Activated T-cell treated with anti-CD3 and anti-CD28 coated beads, Interleukin-2, amount 50 U/mL, for 24 hours (primary cell): ENCODE measurements around the gene MAMDC4.
A peak's percentile ranks its signal among the peaks of the same experiment; 100 is the strongest.

Experiments
- DNase-seq: peaks from one replicate; pipeline ENCODE4 v3.0.0-alpha.2; 2020
- H3K27ac Mint-ChIP-seq: 2 replicates; pipeline ENCODE4 v1.8.0; 2020; ENCODE audit warnings: mild to moderate bottlenecking, mixed read lengths
- H3K27me3 Mint-ChIP-seq: 2 replicates; pipeline ENCODE4 v1.8.0; 2020; ENCODE audit warnings: mixed read lengths
- H3K36me3 Mint-ChIP-seq: 2 replicates; pipeline ENCODE4 v1.8.0; 2020; ENCODE audit warnings: low read depth, mixed read lengths
- H3K4me1 Mint-ChIP-seq: 2 replicates; pipeline ENCODE4 v1.8.0; 2020; ENCODE audit warnings: low read depth, mixed read lengths
- H3K4me3 Mint-ChIP-seq: 2 replicates; pipeline ENCODE4 v1.8.0; 2020; ENCODE audit warnings: mild to moderate bottlenecking, moderate library complexity, mixed read lengths
- H3K9me3 Mint-ChIP-seq: 2 replicates; pipeline ENCODE4 v1.8.0; 2020; ENCODE audit warnings: mixed read lengths

The MAMDC4 gene

DNA sequence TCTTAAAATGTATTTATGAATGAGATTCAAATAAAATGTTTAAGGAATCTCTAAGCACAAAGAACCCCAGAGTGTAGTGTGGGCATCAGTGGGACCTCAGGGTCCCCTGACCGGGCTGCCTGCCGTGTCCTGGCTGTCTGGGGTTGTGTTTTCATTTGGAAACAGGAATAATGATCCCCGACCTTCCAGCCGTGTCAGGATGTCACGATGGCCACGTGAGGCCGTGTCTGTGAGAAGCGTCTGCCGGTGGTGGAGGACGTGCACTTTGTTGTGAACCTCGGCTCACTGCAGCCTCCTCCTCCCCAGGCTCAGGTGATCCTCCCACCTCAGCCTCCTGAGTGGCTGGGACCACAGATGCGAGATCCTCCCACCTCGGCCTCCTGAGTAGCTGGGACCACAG is 38.5 kb downstream of the MAMDC4 start:
- Mint-ChIP-seq H3K27me3 (no peaks in the 10 kb centered on the region), H3K36me3 (peaks cover 63% of the 10 kb centered on the region), H3K4me3 (no peak overlapping the region), H3K4me1 (peaks cover 45% of the 10 kb centered on the region), H3K9me3 (no peaks in the 10 kb centered on the region), H3K27ac (peak overlapping the region; percentile 59)
- DNase-seq: no peak

GRCh38 chr9:136896027-136896426 is 43.9 kb downstream of the MAMDC4 start:
- Mint-ChIP-seq H3K36me3 (peaks cover 74% of the 10 kb centered on the region), H3K4me3 (no peak overlapping the region), H3K4me1 (peaks cover 37% of the 10 kb centered on the region), H3K27me3 (no peaks in the 10 kb centered on the region), H3K27ac (peak overlapping the region; percentile 26), H3K9me3 (no peaks in the 10 kb centered on the region)
- DNase-seq: no peak

- H3K4me1 Mint-ChIP-seq: peaks cover 50% of the 10 kb centered on the region
- H3K27me3 Mint-ChIP-seq: no peaks in the 10 kb centered on the region
- DNase-seq: no peak
- H3K36me3 Mint-ChIP-seq: peaks cover 78% of the 10 kb centered on the region
- no peaks in the 10 kb centered on the region for H3K9me3 Mint-ChIP-seq
- H3K27ac Mint-ChIP-seq: peak overlapping the region; percentile 12
- no peak overlapping the region for H3K4me3 Mint-ChIP-seq
Measured at GRCh38 chr9:136898483-136899100, 46.4 kb downstream of the MAMDC4 start.

DNA sequence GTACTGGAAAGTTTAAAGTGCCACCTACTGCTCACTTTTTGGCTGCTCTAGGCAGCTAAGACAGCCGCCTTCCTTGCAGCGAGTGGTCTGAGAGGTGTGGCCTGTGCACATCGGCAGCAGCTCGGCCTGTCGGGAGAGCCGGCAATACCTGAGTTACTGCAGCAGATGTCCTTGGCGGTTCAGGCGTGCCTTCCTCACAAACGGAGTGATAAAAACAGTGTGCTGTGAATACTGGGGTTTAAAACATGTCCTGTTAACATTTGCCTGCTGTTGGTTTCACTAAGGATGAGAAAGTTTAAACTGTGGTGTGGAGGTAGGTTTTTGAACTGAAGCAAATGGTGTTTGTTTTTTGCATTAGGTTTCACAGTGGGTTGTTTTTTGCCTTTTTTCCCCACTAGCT is 47.0 kb downstream of the MAMDC4 start:
- Mint-ChIP-seq H3K4me3 (no peak overlapping the region), H3K9me3 (no peaks in the 10 kb centered on the region), H3K36me3 (peaks cover 78% of the 10 kb centered on the region), H3K27ac (peak overlapping the region; percentile 77), H3K4me1 (peaks cover 49% of the 10 kb centered on the region), H3K27me3 (no peaks in the 10 kb centered on the region)
- no peak for DNase-seq

GRCh38 chr9:136900556-136900955 is 48.4 kb downstream of the MAMDC4 start:
- H3K4me1 Mint-ChIP-seq: peaks cover 48% of the 10 kb centered on the region
- H3K9me3 Mint-ChIP-seq: no peaks in the 10 kb centered on the region
- peaks cover 79% of the 10 kb centered on the region for H3K36me3 Mint-ChIP-seq
- no peak for DNase-seq
- H3K27ac Mint-ChIP-seq: peak overlapping the region; percentile 96
- H3K27me3 Mint-ChIP-seq: no peaks in the 10 kb centered on the region
- H3K4me3 Mint-ChIP-seq: no peak overlapping the region

GRCh38 chr9:136900988-136901515 is 48.9 kb downstream of the MAMDC4 start:
- H3K9me3 Mint-ChIP-seq: no peaks in the 10 kb centered on the region
- peak overlapping the region; percentile 64 for H3K4me3 Mint-ChIP-seq
- no peak for DNase-seq
- H3K4me1 Mint-ChIP-seq: peaks cover 49% of the 10 kb centered on the region
- H3K36me3 Mint-ChIP-seq: peaks cover 81% of the 10 kb centered on the region
- H3K27ac Mint-ChIP-seq: peak overlapping the region; percentile 96
- H3K27me3 Mint-ChIP-seq: no peaks in the 10 kb centered on the region

DNA sequence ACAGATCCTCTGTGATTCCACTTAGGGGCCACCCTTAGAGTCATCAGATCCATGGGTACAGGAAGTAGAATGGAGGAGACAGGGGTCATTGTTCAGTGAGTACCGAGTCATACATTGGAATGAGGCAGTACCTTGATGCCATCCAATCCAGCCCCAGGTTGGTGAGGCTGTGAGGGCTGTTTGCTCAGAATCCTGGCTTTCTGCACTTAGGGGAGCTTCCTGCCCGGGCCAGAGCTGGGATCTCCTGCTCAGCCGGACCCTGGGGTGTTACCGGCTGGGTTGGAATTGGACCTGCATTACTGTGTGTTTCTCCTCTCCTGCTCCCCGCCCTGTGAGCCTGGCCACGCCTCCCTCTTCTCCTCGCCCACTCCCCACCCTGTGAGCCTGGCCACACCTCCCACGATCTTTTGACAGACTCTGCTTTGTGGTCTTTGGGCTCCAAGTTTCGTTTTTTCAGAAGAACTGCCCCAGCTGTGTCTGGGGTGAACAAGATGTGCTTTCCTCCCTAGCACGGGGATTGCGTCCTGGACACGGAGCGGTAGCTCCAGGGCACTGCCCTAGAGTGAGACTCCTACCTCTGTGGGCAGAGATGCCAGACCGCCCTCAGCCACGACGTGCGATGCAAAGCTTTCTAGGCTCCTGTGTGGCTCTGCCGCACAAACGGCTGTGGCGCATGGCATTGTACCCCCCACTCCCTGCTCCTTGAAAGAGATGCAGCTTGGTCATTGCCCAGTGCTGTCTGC is 49.5 kb downstream of the MAMDC4 start:
- Mint-ChIP-seq H3K4me3 (peak overlapping the region; percentile 64), H3K4me1 (peaks cover 52% of the 10 kb centered on the region), H3K27me3 (no peaks in the 10 kb centered on the region), H3K27ac (peak overlapping the region; percentile 96), H3K9me3 (no peaks in the 10 kb centered on the region), H3K36me3 (peaks cover 86% of the 10 kb centered on the region)
- DNase-seq: peak; percentile 81

DNA sequence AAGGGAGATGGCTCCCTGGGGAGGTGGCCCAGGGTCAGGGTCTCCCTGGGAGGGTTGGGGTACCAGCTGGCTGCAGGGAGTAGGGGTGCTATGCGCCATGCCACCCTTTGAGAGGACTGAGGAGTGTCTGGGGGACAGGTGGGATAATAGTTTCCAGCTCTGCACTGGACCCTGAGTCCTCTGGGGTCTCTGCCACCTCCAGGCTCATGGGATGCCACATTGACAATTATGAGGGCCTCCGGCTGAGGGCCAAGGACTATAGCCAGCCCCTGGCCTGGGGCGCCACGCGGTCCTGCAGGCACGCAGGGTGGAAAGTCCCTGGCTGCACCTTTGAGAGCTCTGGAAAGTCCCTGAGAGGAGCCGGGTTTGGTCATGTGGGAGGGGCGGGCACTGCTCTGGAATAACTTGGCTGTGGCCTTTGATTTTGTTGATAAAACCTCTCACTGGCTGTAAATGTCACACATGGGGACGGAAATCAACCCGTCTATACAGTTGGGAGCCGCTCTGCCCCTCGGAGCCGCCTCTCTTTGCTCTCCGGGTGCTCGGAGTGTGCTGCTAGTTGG is 50.2 kb downstream of the MAMDC4 start:
- H3K36me3 Mint-ChIP-seq: peaks cover 88% of the 10 kb centered on the region
- H3K4me1 Mint-ChIP-seq: peaks cover 49% of the 10 kb centered on the region
- peak; percentile 88 for DNase-seq
- peak overlapping the region; percentile 96 for H3K27ac Mint-ChIP-seq
- peak overlapping the region; percentile 64 for H3K4me3 Mint-ChIP-seq
- H3K27me3 Mint-ChIP-seq: no peaks in the 10 kb centered on the region
- no peaks in the 10 kb centered on the region for H3K9me3 Mint-ChIP-seq

DNA sequence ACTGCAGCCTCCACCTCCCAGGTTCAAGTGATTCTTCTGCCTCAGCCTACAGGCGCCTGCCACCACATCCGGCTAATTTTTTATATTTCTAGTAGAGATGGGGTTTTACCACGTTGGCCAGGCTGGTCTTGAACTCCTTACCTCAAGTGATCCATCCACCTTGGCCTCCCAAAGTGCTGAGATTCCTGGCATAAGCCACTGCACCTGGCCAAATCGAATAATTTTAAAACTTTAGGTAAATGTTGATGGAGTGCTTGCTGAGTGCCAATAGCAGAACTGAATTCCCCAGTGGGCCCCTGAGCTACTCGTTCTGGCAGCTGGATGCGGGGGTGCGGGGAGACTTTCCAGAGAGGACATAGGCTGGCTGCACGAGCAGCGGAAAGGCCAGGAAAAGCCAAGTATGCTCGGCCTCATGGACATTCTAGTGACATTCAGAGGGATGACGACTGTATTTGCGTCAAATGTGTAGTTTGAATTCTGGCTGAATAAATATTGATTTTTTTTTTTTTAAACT is 51.0 kb downstream of the MAMDC4 start:
- no peaks in the 10 kb centered on the region for H3K27me3 Mint-ChIP-seq
- DNase-seq: no peak
- H3K9me3 Mint-ChIP-seq: no peaks in the 10 kb centered on the region
- H3K4me1 Mint-ChIP-seq: peaks cover 49% of the 10 kb centered on the region
- peaks cover 94% of the 10 kb centered on the region for H3K36me3 Mint-ChIP-seq
- H3K4me3 Mint-ChIP-seq: peak overlapping the region; percentile 18
- H3K27ac Mint-ChIP-seq: peak overlapping the region; percentile 79

DNA sequence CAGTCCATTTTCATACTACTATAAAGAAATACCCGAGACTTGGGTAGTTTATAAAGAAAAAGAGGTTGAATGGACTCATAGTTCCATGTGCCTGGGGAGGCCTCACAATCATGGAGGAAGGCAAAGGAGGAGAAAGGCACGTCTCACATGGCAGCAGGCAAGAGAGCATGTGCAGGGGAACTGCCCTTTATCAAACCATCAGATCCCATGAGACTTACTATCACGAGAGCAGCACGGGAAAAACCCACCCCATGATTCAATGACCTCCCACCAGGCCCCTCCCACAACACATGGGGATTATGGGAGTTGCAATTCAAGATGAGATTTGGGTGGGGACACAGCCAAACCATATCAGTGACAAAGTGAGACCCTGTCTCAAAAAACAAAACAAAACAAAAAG is 54.1 kb downstream of the MAMDC4 start:
- Mint-ChIP-seq H3K27ac (peak overlapping the region; percentile 69), H3K27me3 (no peaks in the 10 kb centered on the region), H3K4me3 (no peak overlapping the region), H3K9me3 (no peaks in the 10 kb centered on the region), H3K36me3 (peaks cover 95% of the 10 kb centered on the region), H3K4me1 (peaks cover 33% of the 10 kb centered on the region)
- DNase-seq: no peak

- peaks cover 93% of the 10 kb centered on the region for H3K36me3 Mint-ChIP-seq
- no peaks in the 10 kb centered on the region for H3K27me3 Mint-ChIP-seq
- no peaks in the 10 kb centered on the region for H3K9me3 Mint-ChIP-seq
- no peak overlapping the region for H3K4me3 Mint-ChIP-seq
- H3K4me1 Mint-ChIP-seq: peaks cover 23% of the 10 kb centered on the region
- no peak overlapping the region for H3K27ac Mint-ChIP-seq
- DNase-seq: no peak
Measured at GRCh38 chr9:136907011-136907914, 55.1 kb downstream of the MAMDC4 start.
